GM23338 (cell line): ENCODE results near the gene ENTPD7. TPM values are rescaled to one million over a fixed set of nuclear protein-coding genes. Genes with fewer than 3 reads are reported as not detected.

Source experiments
- ATAC-seq: fragments of 200-7000 bp; cut with Tn5 transposase; 3 replicates; pipeline ENCODE4 v1.9.1; 2020
- DNase-seq: peaks from one replicate; pipeline ENCODE4 v3.0.0-alpha.2; 2015; ENCODE audit warnings: low spot score
- H2AFZ ChIP-seq: fragments of 200-600 bp; sonication (generic); 2 replicates; pipeline ENCODE4 v1.8.0; 2016; ENCODE audit warnings: antibody characterized with exemption, mild to moderate bottlenecking, moderate library complexity
- H3F3A ChIP-seq: fragments of 200-600 bp; sonication (generic); replicated peaks from 2 replicates; pipeline ENCODE4 v1.8.0; 2017; ENCODE audit warnings: antibody characterized with exemption, mixed run types, low read depth
- H3K27ac ChIP-seq: fragments of 200-600 bp; sonication (generic); 2 replicates; pipeline ENCODE4 v1.6.1; 2016; ENCODE audit warnings: low read depth
- H3K27me3 ChIP-seq: fragments of 200-600 bp; sonication (generic); 2 replicates; pipeline ENCODE4 v1.8.0; 2016; ENCODE audit warnings: mild to moderate bottlenecking, mixed run types, moderate library complexity; ENCODE audit not compliant: insufficient read depth
- H3K36me3 ChIP-seq: fragments of 200-600 bp; sonication (generic); 2 replicates; pipeline ENCODE4 v1.8.0; 2016; ENCODE audit warnings: mild to moderate bottlenecking; ENCODE audit not compliant: insufficient read depth
- H3K4me1 ChIP-seq: fragments of 200-600 bp; sonication (generic); 2 replicates; pipeline ENCODE4 v1.8.0; 2016; ENCODE audit warnings: mild to moderate bottlenecking, moderate library complexity; ENCODE audit not compliant: insufficient read depth
- H3K4me2 ChIP-seq: fragments of 200-600 bp; sonication (generic); 2 replicates; pipeline ENCODE4 v1.7.1; 2017; ENCODE audit warnings: mixed run types
- H3K4me3 ChIP-seq: fragments of 200-600 bp; sonication (generic); 2 replicates; pipeline ENCODE4 v1.6.1; 2016; ENCODE audit warnings: mixed run types
- H3K79me2 ChIP-seq: fragments of 200-600 bp; sonication (generic); replicated peaks from 2 replicates; pipeline ENCODE4 v1.8.0; 2017; ENCODE audit warnings: mild to moderate bottlenecking; ENCODE audit not compliant: insufficient read depth
- H3K9me2 ChIP-seq: fragments of 200-600 bp; sonication (generic); 2 replicates; pipeline ENCODE4 v1.8.0; 2017; ENCODE audit not compliant: insufficient read depth
- H4K20me1 ChIP-seq: fragments of 200-600 bp; sonication (generic); replicated peaks from 2 replicates; pipeline ENCODE4 v1.8.0; 2017; ENCODE audit warnings: mild to moderate bottlenecking; ENCODE audit not compliant: insufficient read depth
- H3K27ac Mint-ChIP-seq: 2 replicates; pipeline ENCODE4 v1.8.0; 2020; ENCODE audit warnings: inconsistent platforms, mild to moderate bottlenecking, moderate library complexity, mixed read lengths
- H3K27me3 Mint-ChIP-seq: 3 replicates; pipeline ENCODE4 v1.8.0; 2022; ENCODE audit warnings: low read depth, mild to moderate bottlenecking, moderate library complexity, mixed read lengths, inconsistent platforms; ENCODE audit not compliant: insufficient read depth, poor library complexity
- H3K36me3 Mint-ChIP-seq: 3 replicates; pipeline ENCODE4 v1.8.0; 2021; ENCODE audit warnings: low read depth, mild to moderate bottlenecking, inconsistent platforms, moderate library complexity, mixed read lengths
- H3K4me1 Mint-ChIP-seq: 3 replicates; pipeline ENCODE4 v1.8.0; 2020; ENCODE audit warnings: mild to moderate bottlenecking, inconsistent platforms, mixed read lengths
- H3K4me3 Mint-ChIP-seq: 3 replicates; pipeline ENCODE4 v1.8.0; 2021; ENCODE audit warnings: moderate library complexity, mild to moderate bottlenecking, inconsistent platforms, mixed read lengths
- H3K9me3 Mint-ChIP-seq: 3 replicates; pipeline ENCODE4 v1.8.0; 2020; ENCODE audit warnings: moderate library complexity, mild to moderate bottlenecking, inconsistent platforms, mixed read lengths
- CREB1 ChIP-seq: fragments of 250-450 bp; sonication (Bioruptor Pico); IDR thresholded peaks from 2 replicates; pipeline ENCODE4 v1.5.0; 2020; ENCODE audit warnings: low read depth, mild to moderate bottlenecking, moderate library complexity
- EZH2 ChIP-seq: fragments of 200-600 bp; sonication (generic); IDR thresholded peaks from one replicate; pipeline ENCODE4 v1.8.0; 2017; ENCODE audit warnings: antibody characterized with exemption, mild to moderate bottlenecking, low read depth; ENCODE audit not compliant: unreplicated experiment
- JUNB ChIP-seq: IDR thresholded peaks from one replicate; pipeline ENCODE4 v1.6.1; 2016; ENCODE audit warnings: antibody characterized with exemption; ENCODE audit not compliant: unreplicated experiment
- NANOG ChIP-seq: IDR thresholded peaks from 2 replicates; pipeline ENCODE4 v1.6.1; 2016; ENCODE audit warnings: antibody characterized with exemption, borderline replicate concordance
- POLR2AphosphoS5 ChIP-seq: IDR thresholded peaks from 2 replicates; pipeline ENCODE4 v1.6.1; 2016; ENCODE audit warnings: antibody characterized with exemption, low read depth
- STAT1 ChIP-seq: IDR thresholded peaks from one replicate; pipeline ENCODE4 v1.6.1; 2016; ENCODE audit warnings: antibody characterized with exemption; ENCODE audit not compliant: unreplicated experiment
- ZNF114 ChIP-seq: fragments of 250-450 bp; sonication (Bioruptor Pico); IDR thresholded peaks from 2 replicates; pipeline ENCODE4 v1.5.0; 2020; ENCODE audit warnings: mild to moderate bottlenecking, moderate library complexity
- ZNF331 ChIP-seq: fragments of 250-450 bp; sonication (Bioruptor Pico); IDR thresholded peaks from 2 replicates; pipeline ENCODE4 v1.5.0; 2020; ENCODE audit warnings: low read depth, mild to moderate bottlenecking, moderate library complexity
- polyA plus RNA-seq: library from polyadenylated mRNA; unstranded; fragments of >200 nt; fragmentation: Nextera tagmentation; extraction: Ambion mirVana; gene quantifications from 2 replicates; pipeline ENCODE4 v1.2.1, GENCODE V29; 2016
- total RNA-seq: library from RNA; depleted of rRNA; stranded (reverse); fragments of >200 nt; shearing (Covaris generic); gene quantifications from 2 replicates; pipeline ENCODE4 v1.2.3, GENCODE V29; 2014
- TF ChIP-seq, protein P1 (sequence below): IDR thresholded peaks from 2 replicates; pipeline ENCODE4 v1.6.1; 2016; ENCODE audit warnings: antibody characterized with exemption
- TF ChIP-seq, protein P2 (sequence below): IDR thresholded peaks from one replicate; pipeline ENCODE4 v1.6.1; 2018; ENCODE audit warnings: antibody characterized with exemption; ENCODE audit not compliant: unreplicated experiment
- TF ChIP-seq, protein P3 (sequence below), 2 experiments: fragments of 200-600 bp in 1 of 2; sonication (generic) in 1 of 2; conservative IDR thresholded peaks; 2 replicates each; pipeline versions ENCODE4 v1.5.1 to v1.6.1; 2016 to 2017; ENCODE audit warnings: antibody characterized with exemption in 2 of 2, low read depth in 2 of 2, mild to moderate bottlenecking in 2 of 2, moderate library complexity in 1 of 2

ENTPD7 gene
- total and polyA plus RNA-seq, 2 experiments from 2014 or later: 1.7 to 12.6 TPM

DNA sequence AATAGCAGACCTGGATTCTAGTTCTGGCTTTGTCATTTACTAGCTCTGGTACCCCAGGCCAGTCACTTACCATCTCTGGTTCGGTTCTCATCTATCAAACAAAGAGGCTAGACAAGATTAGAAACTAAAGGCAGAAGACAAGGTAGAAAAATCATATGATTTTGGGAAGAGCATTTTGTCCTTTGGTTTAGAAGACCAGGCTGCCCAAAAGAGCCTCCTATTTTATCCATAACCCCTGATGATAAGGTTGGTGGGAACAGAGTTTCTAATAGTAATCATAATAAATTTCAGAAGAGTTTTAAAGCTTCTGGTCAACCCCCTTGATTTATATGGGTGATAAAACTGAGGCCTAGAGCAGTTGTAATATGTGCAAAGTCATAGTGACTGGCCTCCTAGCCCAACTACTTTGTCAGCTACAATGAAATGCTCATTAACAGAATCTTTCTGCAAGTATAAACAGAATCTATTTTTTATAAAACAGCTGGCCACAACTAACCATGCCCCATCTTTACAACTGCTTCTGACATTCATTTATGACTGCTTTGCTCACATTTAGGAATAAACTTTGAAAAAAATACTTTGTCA is 49.2 kb downstream of the ENTPD7 start (continued):
- TF ChIP-seq EZH2 (no peak), POLR2AphosphoS5 (no peak), STAT1 (no peak), NANOG (no peak), ZNF331 (CRISPR knock-in tag) (no peak), CREB1 (CRISPR knock-in tag) (no peak), ZNF114 (CRISPR knock-in tag) (no peak), JUNB (no peak)
- TF ChIP-seq, protein P1, sequence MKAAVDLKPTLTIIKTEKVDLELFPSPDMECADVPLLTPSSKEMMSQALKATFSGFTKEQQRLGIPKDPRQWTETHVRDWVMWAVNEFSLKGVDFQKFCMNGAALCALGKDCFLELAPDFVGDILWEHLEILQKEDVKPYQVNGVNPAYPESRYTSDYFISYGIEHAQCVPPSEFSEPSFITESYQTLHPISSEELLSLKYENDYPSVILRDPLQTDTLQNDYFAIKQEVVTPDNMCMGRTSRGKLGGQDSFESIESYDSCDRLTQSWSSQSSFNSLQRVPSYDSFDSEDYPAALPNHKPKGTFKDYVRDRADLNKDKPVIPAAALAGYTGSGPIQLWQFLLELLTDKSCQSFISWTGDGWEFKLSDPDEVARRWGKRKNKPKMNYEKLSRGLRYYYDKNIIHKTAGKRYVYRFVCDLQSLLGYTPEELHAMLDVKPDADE: no peak
- TF ChIP-seq, protein P2, sequence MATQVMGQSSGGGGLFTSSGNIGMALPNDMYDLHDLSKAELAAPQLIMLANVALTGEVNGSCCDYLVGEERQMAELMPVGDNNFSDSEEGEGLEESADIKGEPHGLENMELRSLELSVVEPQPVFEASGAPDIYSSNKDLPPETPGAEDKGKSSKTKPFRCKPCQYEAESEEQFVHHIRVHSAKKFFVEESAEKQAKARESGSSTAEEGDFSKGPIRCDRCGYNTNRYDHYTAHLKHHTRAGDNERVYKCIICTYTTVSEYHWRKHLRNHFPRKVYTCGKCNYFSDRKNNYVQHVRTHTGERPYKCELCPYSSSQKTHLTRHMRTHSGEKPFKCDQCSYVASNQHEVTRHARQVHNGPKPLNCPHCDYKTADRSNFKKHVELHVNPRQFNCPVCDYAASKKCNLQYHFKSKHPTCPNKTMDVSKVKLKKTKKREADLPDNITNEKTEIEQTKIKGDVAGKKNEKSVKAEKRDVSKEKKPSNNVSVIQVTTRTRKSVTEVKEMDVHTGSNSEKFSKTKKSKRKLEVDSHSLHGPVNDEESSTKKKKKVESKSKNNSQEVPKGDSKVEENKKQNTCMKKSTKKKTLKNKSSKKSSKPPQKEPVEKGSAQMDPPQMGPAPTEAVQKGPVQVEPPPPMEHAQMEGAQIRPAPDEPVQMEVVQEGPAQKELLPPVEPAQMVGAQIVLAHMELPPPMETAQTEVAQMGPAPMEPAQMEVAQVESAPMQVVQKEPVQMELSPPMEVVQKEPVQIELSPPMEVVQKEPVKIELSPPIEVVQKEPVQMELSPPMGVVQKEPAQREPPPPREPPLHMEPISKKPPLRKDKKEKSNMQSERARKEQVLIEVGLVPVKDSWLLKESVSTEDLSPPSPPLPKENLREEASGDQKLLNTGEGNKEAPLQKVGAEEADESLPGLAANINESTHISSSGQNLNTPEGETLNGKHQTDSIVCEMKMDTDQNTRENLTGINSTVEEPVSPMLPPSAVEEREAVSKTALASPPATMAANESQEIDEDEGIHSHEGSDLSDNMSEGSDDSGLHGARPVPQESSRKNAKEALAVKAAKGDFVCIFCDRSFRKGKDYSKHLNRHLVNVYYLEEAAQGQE: no peak

DNA sequence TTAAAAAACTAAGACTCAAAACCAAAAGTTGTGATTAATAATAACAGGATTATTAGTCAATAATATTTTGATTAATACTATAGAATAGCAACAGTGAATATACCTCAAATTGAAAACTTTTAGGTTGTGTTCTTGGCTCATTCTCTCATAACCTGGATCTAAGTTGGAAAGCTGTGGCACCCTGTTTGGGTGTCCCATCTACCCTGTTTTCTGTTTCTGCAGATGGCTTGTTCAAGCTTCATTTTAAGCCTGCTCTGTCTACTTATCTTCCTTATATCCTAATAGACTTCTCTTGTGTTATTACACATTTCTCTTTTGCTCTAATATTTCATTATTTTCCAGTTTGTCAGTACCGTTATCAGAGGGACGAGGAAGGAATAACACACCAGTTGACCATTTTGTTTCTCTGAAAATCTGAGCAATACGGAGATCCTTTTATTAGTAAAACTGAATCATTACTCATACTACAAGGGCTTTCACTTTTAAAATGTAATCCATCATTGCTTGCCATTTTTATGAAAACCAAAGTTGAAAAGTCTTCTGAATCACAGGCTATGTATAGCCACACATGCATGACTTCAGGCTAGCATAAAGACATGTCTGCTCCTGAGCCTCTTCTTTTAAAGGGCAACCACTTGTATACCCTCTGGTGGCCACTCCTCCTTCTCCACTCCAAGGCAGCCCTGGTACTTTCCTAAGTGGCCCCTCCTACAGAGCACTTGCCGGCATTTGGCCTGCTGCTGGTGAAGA is 50.3 kb downstream of the ENTPD7 start:
- peak; percentile 81 for ATAC-seq
- TF ChIP-seq, protein P2: no peak
- TF ChIP-seq EZH2 (no peak), POLR2AphosphoS5 (no peak), ZNF331 (CRISPR knock-in tag) (no peak)
- TF ChIP-seq, protein P3, sequence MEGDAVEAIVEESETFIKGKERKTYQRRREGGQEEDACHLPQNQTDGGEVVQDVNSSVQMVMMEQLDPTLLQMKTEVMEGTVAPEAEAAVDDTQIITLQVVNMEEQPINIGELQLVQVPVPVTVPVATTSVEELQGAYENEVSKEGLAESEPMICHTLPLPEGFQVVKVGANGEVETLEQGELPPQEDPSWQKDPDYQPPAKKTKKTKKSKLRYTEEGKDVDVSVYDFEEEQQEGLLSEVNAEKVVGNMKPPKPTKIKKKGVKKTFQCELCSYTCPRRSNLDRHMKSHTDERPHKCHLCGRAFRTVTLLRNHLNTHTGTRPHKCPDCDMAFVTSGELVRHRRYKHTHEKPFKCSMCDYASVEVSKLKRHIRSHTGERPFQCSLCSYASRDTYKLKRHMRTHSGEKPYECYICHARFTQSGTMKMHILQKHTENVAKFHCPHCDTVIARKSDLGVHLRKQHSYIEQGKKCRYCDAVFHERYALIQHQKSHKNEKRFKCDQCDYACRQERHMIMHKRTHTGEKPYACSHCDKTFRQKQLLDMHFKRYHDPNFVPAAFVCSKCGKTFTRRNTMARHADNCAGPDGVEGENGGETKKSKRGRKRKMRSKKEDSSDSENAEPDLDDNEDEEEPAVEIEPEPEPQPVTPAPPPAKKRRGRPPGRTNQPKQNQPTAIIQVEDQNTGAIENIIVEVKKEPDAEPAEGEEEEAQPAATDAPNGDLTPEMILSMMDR (conservative IDR thresholded peaks at IDR 0.05; ENCODE audit: low read depth in 2 of 2): 0 out of 4 replicates have a peak, but pooled peaks of 1 of the 2 experiments have one; percentile 6
- H3K27ac ChIP-seq: no peak overlapping the region
- Mint-ChIP-seq H3K36me3 (peaks cover 9% of the 10 kb centered on the region; the same call in 2 of the 3 replicates), H3K27ac (no peak overlapping the region), H3K4me1 (no peaks in the 10 kb centered on the region), H3K4me3 (no peak overlapping the region), H3K9me3 (no peaks in the 10 kb centered on the region), H3K27me3 (no peaks in the 10 kb centered on the region)
- no peak overlapping the region for H2AFZ ChIP-seq
- H3K79me2 ChIP-seq: no peaks in the 10 kb centered on the region
- no peaks in the 10 kb centered on the region; the same call in 1 of the 2 replicates for H4K20me1 ChIP-seq
- H3K4me1 ChIP-seq: no peaks in the 10 kb centered on the region
- no peak overlapping the region for H3K4me2 ChIP-seq
- no peak overlapping the region for H3K4me3 ChIP-seq
- no peaks in the 10 kb centered on the region for H3F3A ChIP-seq
- DNase-seq: peak; percentile 44
- no peaks in the 10 kb centered on the region for H3K27me3 ChIP-seq
- no peaks in the 10 kb centered on the region for H3K9me2 ChIP-seq
- H3K36me3 ChIP-seq: no peaks in the 10 kb centered on the region; the same call in 1 of the 2 replicates
